ENCODE results near the gene GAPVD1. TPM values are rescaled to one million over a fixed set of nuclear protein-coding genes. Genes with fewer than 3 reads are reported as not detected.

Gene GAPVD1
- total RNA-seq, 1 experiment from 2014 or later: 66.2 TPM

DNA sequence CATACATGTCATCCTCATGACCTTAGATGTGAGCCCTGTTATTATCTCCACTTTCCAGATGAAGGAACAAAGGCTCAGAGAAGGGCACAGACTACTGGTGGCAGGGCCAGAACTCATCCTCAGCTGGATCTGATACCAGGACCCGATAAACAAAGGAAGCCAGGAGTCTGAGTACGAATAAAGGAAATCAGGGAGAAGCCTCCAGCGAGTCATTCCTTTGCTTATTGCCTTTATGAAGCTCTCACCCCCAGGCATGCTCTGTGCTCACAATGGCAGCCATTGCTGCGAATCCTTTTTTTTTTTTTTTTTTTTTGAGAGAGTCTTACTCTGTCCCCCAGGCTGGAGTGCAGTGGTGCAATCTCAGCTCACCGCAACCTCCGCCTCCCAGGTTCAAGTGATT lies 130.1 kb downstream of the GAPVD1 start:
- H3K9me3 ChIP-seq: no peaks in the 10 kb centered on the region
- no peaks in the 10 kb centered on the region for H3K4me1 ChIP-seq
- intact Hi-C loops (cut with micrococcal nuclease; ENCODE audit: unreplicated experiment): no loop called here
- Mint-ChIP-seq H3K4me1 (ENCODE audit: low read depth, unreplicated experiment) (no peaks in the 10 kb centered on the region), H3K27ac (ENCODE audit: unreplicated experiment) (no peak overlapping the region), H3K4me3 (ENCODE audit: unreplicated experiment) (no peak overlapping the region), H3K9me3 (ENCODE audit: unreplicated experiment) (no peaks in the 10 kb centered on the region), H3K36me3 (ENCODE audit: insufficient read depth, unreplicated experiment) (no peaks in the 10 kb centered on the region), H3K27me3 (ENCODE audit: insufficient read depth, unreplicated experiment) (no peaks in the 10 kb centered on the region)
- CTCF ChIA-PET: no interaction called here
- H3K4me3 ChIP-seq (ENCODE audit: low read depth, low read length): no peak overlapping the region
- no peak for TF ChIP-seq CTCF (IDR thresholded peaks at IDR 0.05; ENCODE audit: insufficient read depth in 1 of 2, low read depth in 1 of 2, low read length in 1 of 2, severe bottlenecking in 1 of 2, unreplicated experiment in 1 of 2)
- no peak for DNase-seq
- H3K27me3 ChIP-seq (replicated peaks; ENCODE audit: control insufficient read depth, insufficient read depth, low read length): no peaks in the 10 kb centered on the region
- BruUV-seq (replicated peaks): no TSS peak
- no peaks in the 10 kb centered on the region for H3K36me3 ChIP-seq (ENCODE audit: control insufficient read depth, insufficient read depth, low read length)
- POLR2A ChIA-PET: interaction anchor here (0.6 kb wide), 1 partner anchor 724 kb away, joined by 8 read pairs; no protein-coding TSS in a partner anchor

- no peaks in the 10 kb centered on the region for H3K9me3 Mint-ChIP-seq (ENCODE audit: unreplicated experiment)
- intact Hi-C loops (cut with micrococcal nuclease; ENCODE audit: unreplicated experiment): no loop called here
- Histone ChIP-seq H3K9me3 (no peaks in the 10 kb centered on the region), H3K4me3 (ENCODE audit: low read depth, low read length) (no peak overlapping the region), H3K36me3 (ENCODE audit: control insufficient read depth, insufficient read depth, low read length) (no peaks in the 10 kb centered on the region), H3K27me3 (replicated peaks; ENCODE audit: control insufficient read depth, insufficient read depth, low read length) (no peaks in the 10 kb centered on the region), H3K4me1 (no peaks in the 10 kb centered on the region)
- no peak for TF ChIP-seq CTCF (IDR thresholded peaks at IDR 0.05; ENCODE audit: insufficient read depth in 1 of 2, low read depth in 1 of 2, low read length in 1 of 2, severe bottlenecking in 1 of 2, unreplicated experiment in 1 of 2)
- CTCF ChIA-PET: interaction anchor here (0.7 kb wide), 1 partner anchor 1793 kb away, joined by 4 read pairs; no protein-coding TSS in a partner anchor
- H3K4me1 Mint-ChIP-seq (ENCODE audit: low read depth, unreplicated experiment): no peaks in the 10 kb centered on the region
- no peak for DNase-seq
- POLR2A ChIA-PET: no interaction called here
- no peaks in the 10 kb centered on the region for H3K36me3 Mint-ChIP-seq (ENCODE audit: insufficient read depth, unreplicated experiment)
- H3K27me3 Mint-ChIP-seq (ENCODE audit: insufficient read depth, unreplicated experiment): no peaks in the 10 kb centered on the region
- H3K4me3 Mint-ChIP-seq (ENCODE audit: unreplicated experiment): no peak overlapping the region
- H3K27ac Mint-ChIP-seq (ENCODE audit: unreplicated experiment): no peak overlapping the region
- no TSS peak for BruUV-seq (replicated peaks)
Observed at GRCh38 chr9:125393426-125393825, 131.8 kb downstream of the GAPVD1 start.

- H3K27me3 Mint-ChIP-seq (ENCODE audit: insufficient read depth, unreplicated experiment): no peaks in the 10 kb centered on the region
- intact Hi-C loops (cut with micrococcal nuclease; ENCODE audit: unreplicated experiment): no loop called here
- H3K4me3 Mint-ChIP-seq (ENCODE audit: unreplicated experiment): no peak overlapping the region
- H3K9me3 ChIP-seq: no peaks in the 10 kb centered on the region
- no peak for TF ChIP-seq CTCF (IDR thresholded peaks at IDR 0.05; ENCODE audit: insufficient read depth in 1 of 2, low read depth in 1 of 2, low read length in 1 of 2, severe bottlenecking in 1 of 2, unreplicated experiment in 1 of 2)
- ChIA-PET POLR2A (no interaction called here), CTCF (no interaction called here)
- no TSS peak for BruUV-seq (replicated peaks)
- H3K36me3 ChIP-seq (ENCODE audit: control insufficient read depth, insufficient read depth, low read length): no peaks in the 10 kb centered on the region
- H3K27me3 ChIP-seq (replicated peaks; ENCODE audit: control insufficient read depth, insufficient read depth, low read length): no peaks in the 10 kb centered on the region
- DNase-seq: no peak
- no peaks in the 10 kb centered on the region for H3K9me3 Mint-ChIP-seq (ENCODE audit: unreplicated experiment)
- no peak overlapping the region for H3K27ac Mint-ChIP-seq (ENCODE audit: unreplicated experiment)
- no peaks in the 10 kb centered on the region for H3K36me3 Mint-ChIP-seq (ENCODE audit: insufficient read depth, unreplicated experiment)
- no peaks in the 10 kb centered on the region for H3K4me1 Mint-ChIP-seq (ENCODE audit: low read depth, unreplicated experiment)
- H3K4me3 ChIP-seq (ENCODE audit: low read depth, low read length): no peak overlapping the region
- H3K4me1 ChIP-seq: no peaks in the 10 kb centered on the region
Observed at GRCh38 chr9:125396799-125397198, 135.2 kb downstream of the GAPVD1 start.
